ENCODE results near the gene SMG7. TPM values are rescaled to one million over a fixed set of nuclear protein-coding genes. Genes with fewer than 3 reads are reported as not detected.

SMG7 gene
- polyA plus RNA-seq, 1 donor from 2014 or later: 19.1 TPM

GRCh38 chr1:183450093-183450492 lies 22.2 kb upstream of the SMG7 start (continued):
- TF ChIP-seq, protein P1, sequence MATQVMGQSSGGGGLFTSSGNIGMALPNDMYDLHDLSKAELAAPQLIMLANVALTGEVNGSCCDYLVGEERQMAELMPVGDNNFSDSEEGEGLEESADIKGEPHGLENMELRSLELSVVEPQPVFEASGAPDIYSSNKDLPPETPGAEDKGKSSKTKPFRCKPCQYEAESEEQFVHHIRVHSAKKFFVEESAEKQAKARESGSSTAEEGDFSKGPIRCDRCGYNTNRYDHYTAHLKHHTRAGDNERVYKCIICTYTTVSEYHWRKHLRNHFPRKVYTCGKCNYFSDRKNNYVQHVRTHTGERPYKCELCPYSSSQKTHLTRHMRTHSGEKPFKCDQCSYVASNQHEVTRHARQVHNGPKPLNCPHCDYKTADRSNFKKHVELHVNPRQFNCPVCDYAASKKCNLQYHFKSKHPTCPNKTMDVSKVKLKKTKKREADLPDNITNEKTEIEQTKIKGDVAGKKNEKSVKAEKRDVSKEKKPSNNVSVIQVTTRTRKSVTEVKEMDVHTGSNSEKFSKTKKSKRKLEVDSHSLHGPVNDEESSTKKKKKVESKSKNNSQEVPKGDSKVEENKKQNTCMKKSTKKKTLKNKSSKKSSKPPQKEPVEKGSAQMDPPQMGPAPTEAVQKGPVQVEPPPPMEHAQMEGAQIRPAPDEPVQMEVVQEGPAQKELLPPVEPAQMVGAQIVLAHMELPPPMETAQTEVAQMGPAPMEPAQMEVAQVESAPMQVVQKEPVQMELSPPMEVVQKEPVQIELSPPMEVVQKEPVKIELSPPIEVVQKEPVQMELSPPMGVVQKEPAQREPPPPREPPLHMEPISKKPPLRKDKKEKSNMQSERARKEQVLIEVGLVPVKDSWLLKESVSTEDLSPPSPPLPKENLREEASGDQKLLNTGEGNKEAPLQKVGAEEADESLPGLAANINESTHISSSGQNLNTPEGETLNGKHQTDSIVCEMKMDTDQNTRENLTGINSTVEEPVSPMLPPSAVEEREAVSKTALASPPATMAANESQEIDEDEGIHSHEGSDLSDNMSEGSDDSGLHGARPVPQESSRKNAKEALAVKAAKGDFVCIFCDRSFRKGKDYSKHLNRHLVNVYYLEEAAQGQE (IDR thresholded peaks at IDR 0.05; ENCODE audit: borderline replicate concordance): no peak

DNA sequence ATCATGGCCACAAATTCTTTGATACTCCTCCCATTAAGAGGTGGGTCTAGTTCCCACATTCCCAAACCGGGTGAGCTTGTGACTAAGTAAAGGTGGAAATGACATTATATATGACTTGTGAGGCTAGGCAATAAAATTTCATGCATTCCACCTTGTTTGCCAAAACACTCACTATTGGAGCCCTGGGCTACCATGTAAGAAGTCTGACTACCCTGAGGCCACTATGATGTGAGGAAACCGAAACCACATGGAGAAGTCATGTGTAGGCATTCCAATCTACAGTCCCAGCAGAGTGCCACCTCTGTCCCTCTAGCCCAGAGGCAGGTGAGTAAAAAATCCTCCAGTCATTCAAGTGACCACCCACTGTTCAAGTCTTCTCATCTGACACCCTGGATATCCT lies 17.9 kb upstream of the SMG7 start:
- Histone ChIP-seq H3K4me3 (ENCODE audit: low read length) (no peak overlapping the region), H3K4me2 (ENCODE audit: low read length) (no peak overlapping the region), H2AFZ (ENCODE audit: low read depth, low read length) (no peak overlapping the region), H3K79me2 (replicated peaks; ENCODE audit: insufficient read depth, low read length) (no peaks in the 10 kb centered on the region), H3K9me3 (ENCODE audit: low read length) (no peaks in the 10 kb centered on the region), H3K9ac (ENCODE audit: low read length) (no peak overlapping the region), H3F3A (ENCODE audit: insufficient read depth, low read length, poor library complexity, severe bottlenecking) (no peaks in the 10 kb centered on the region), H3K36me3 (ENCODE audit: insufficient read depth, low read length) (no peaks in the 10 kb centered on the region), H3K27me3 (ENCODE audit: insufficient read depth, low read depth, low read length) (no peaks in the 10 kb centered on the region), H4K20me1 (ENCODE audit: insufficient read depth) (no peaks in the 10 kb centered on the region), H3K9me2 (ENCODE audit: insufficient read depth, low read length) (no peaks in the 10 kb centered on the region), H3K27ac (ENCODE audit: low read length) (no peak overlapping the region)
- TF ChIP-seq TAF1 (IDR thresholded peaks at IDR 0.05; ENCODE audit: low read depth): no peak
- no peak for TF ChIP-seq EP300 (conservative IDR thresholded peaks at IDR 0.05; ENCODE audit: poor library complexity, severe bottlenecking)
- TF ChIP-seq CTCF (IDR thresholded peaks at IDR 0.05; ENCODE audit: poor library complexity, severe bottlenecking): no peak
- TF ChIP-seq MXI1 (conservative IDR thresholded peaks at IDR 0.05; ENCODE audit: poor library complexity, severe bottlenecking): no peak
- TF ChIP-seq, protein P1 (IDR thresholded peaks at IDR 0.05; ENCODE audit: borderline replicate concordance): no peak

DNA sequence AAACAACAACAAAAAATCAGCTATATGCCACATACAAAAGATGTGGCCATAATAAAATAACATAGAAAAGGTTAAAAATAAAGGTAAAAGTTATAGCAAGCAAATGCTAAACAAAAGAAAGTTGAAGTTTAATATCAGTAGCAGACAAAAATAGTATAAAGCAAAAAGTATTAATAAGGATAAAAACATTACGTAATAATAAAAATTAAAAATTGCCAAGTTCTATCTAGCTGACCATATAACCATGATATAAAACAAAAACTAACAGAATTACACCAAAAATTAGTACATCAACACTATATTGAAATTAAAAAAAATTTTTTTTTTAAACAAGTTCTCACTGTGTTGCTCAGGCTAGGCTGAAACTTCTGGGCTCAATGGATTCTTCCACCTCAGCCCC lies 15.5 kb upstream of the SMG7 start:
- Histone ChIP-seq H3K9ac (ENCODE audit: low read length) (no peak overlapping the region), H3K27ac (ENCODE audit: low read length) (no peak overlapping the region), H3F3A (ENCODE audit: insufficient read depth, low read length, poor library complexity, severe bottlenecking) (no peaks in the 10 kb centered on the region), H3K36me3 (ENCODE audit: insufficient read depth, low read length) (no peaks in the 10 kb centered on the region), H3K4me3 (ENCODE audit: low read length) (no peak overlapping the region), H3K27me3 (ENCODE audit: insufficient read depth, low read depth, low read length) (no peaks in the 10 kb centered on the region), H3K4me2 (ENCODE audit: low read length) (no peak overlapping the region), H3K9me2 (ENCODE audit: insufficient read depth, low read length) (no peaks in the 10 kb centered on the region), H2AFZ (ENCODE audit: low read depth, low read length) (no peak overlapping the region), H4K20me1 (ENCODE audit: insufficient read depth) (no peaks in the 10 kb centered on the region), H3K79me2 (replicated peaks; ENCODE audit: insufficient read depth, low read length) (no peaks in the 10 kb centered on the region), H3K9me3 (ENCODE audit: low read length) (no peaks in the 10 kb centered on the region)
- TF ChIP-seq SMC3 (conservative IDR thresholded peaks at IDR 0.05; ENCODE audit: poor library complexity): no peak
- no peak for TF ChIP-seq POLR2AphosphoS5 (IDR thresholded peaks at IDR 0.05)
- no peak for TF ChIP-seq TAF1 (IDR thresholded peaks at IDR 0.05; ENCODE audit: low read depth)
- TF ChIP-seq, protein P1 (IDR thresholded peaks at IDR 0.05; ENCODE audit: borderline replicate concordance): no peak
- TF ChIP-seq EP300 (conservative IDR thresholded peaks at IDR 0.05; ENCODE audit: poor library complexity, severe bottlenecking): no peak
- TF ChIP-seq CTCF (IDR thresholded peaks at IDR 0.05; ENCODE audit: poor library complexity, severe bottlenecking): no peak
- TF ChIP-seq RAD21 (conservative IDR thresholded peaks at IDR 0.05): no peak
- no peak for TF ChIP-seq MXI1 (conservative IDR thresholded peaks at IDR 0.05; ENCODE audit: poor library complexity, severe bottlenecking)
- no peak for TF ChIP-seq EZH2 (IDR thresholded peaks at IDR 0.05; ENCODE audit: borderline replicate concordance, insufficient read depth, low read length, poor library complexity, severe bottlenecking)

Data from neural cell (in vitro differentiated cells).